ELF-1 (cell line): ENCODE data around the gene MAPT.
"Not testable (repeated sequence)": the region's sequence is repeated elsewhere in the genome, so short reads cannot be mapped to it uniquely, and the experiment has no call there.

ENCODE experiments used
- DNase-seq: peaks from one replicate; pipeline ENCODE4 v3.0.0-alpha.2; 2016; ENCODE audit warnings: low read depth, low spot score

Gene MAPT

DNA sequence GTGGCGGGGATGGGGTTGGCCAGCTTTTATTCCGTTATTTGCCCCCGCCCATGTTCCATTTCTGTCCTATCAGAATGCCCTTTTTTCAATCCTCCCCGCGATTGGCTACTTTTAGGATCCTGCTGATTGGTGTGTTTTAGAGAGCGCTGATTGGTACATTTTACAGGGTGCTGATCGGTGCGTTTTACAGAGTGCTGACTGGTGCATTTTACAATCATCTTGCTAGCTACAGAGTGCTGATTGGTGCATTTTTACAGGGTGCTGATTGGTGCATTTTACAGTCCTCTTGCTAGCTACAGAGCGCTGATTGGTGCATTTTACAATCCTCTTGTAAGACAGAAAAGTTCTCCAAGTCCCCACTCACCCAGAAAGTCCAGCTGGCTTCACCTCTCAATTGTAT, 32.2 kb upstream of the MAPT start:
- DNase-seq = not testable (repeated sequence)

DNA sequence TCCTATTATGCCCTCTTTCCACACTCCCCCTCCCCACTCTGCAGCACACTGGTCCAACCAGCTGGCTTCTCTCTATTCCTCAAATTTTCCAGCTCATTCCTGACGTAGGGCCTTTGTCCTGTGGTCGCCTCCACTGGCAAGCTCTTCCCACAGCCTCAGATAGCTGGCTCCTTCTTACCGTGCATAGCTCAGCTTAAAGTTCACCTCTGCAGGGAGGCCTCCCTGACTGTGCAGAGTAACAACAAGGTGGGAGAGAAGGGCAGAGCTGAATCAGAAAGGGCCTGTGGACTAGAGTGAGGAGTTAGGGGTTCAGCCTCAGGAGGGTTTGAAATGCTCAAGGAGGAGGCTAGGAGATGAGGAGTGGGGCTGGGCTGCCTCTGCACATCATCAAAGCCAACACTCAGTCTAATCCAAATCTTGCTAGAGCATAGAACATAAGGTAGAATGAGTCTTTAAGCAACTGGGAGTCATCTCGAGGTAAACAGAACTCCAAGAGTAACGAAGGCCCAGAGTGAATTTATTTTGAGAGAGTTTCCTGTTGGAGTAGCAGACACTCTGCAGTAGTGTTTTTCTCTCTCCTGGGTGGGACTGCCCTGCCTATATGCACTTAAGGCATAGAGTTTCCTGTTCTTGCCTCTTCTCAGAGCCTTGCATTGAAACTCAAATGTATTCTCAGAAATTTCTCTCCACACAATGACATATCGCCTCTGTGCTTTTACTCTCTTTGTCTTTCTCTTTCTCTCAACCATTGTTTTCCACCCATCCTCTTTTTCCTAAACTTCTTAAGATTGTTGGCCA, 30.3 kb upstream of the MAPT start:
- DNase-seq = no peak

- no peak for DNase-seq
These were observed 27.2 kb upstream of the MAPT start for GRCh38 chr17:45867171-45867570.

- DNase-seq = peak; percentile 19
These were observed 26.7 kb upstream of the MAPT start for GRCh38 chr17:45867702-45868101.

DNA sequence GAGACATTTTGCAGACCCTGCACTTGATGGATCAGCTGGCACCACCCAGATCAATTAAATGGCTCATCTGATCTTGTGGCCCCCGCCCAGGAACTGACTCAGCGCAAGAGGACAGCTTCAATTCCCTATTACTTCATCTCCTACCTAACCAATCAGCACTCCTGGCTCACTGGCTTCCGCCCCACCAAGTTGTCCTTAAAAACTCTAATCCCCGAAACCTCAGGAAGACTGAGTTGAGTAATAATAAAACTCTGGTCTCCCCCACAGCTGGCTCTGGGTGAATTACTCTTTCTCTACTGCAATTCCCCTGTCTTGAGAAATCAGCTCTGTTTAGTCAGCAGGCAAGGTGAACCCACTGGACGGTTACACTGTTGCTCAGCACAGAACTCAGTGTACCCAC, 26.1 kb upstream of the MAPT start:
- no peak for DNase-seq

- DNase-seq = peak; percentile 68
These were observed 24.5 kb upstream of the MAPT start for GRCh38 chr17:45869676-45870341.

GRCh38 chr17:45870342-45870974, 23.9 kb upstream of the MAPT start:
- DNase-seq = no peak

GRCh38 chr17:45871718-45872117, 22.6 kb upstream of the MAPT start:
- DNase-seq = no peak

DNA sequence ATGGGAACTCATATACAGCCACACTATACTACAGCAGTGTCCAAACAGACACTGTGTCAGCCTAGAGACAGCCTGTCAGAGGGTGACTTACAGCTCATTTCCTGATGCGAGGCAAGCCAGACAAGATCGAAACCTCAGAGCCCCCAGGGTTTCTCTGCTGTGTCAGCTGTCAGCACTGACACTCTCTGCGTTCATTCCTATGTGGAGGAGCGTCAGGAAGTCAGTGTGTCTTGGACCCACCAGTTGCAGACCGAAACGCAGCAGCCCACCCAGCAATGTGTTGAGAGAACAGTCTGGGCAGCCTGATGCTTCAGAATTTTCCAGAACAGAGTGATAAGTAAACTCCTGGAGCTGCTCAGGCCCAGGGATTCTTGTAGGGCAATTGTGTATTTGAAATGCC, 20.6 kb upstream of the MAPT start:
- DNase-seq = peak; percentile 63

DNA sequence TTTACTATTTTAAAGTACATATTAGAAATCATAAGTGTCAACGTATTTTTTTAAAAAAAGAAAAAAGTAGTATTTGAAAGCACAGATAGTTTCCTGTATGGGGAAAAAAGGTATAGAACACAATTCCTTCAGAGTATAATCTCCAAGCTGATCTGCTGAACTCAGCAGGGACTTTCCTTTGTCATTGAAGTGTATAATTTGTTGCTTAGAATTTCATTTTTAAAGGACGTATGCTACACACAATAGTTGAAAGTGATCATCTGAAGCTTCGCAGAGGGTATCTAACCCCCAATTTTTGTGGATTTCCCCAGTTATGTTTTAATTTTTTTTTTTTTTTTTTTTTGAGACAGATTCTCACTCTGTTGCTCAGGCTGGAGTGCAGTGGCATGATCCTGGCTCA, 20.2 kb upstream of the MAPT start:
- no peak for DNase-seq

- DNase-seq = no peak
These were observed 17.8 kb upstream of the MAPT start for GRCh38 chr17:45876539-45876938.

- no peak for DNase-seq
These were observed 16.9 kb upstream of the MAPT start for GRCh38 chr17:45877467-45877866.

- no peak for DNase-seq
These were observed 11.3 kb upstream of the MAPT start for GRCh38 chr17:45883063-45883462.

DNA sequence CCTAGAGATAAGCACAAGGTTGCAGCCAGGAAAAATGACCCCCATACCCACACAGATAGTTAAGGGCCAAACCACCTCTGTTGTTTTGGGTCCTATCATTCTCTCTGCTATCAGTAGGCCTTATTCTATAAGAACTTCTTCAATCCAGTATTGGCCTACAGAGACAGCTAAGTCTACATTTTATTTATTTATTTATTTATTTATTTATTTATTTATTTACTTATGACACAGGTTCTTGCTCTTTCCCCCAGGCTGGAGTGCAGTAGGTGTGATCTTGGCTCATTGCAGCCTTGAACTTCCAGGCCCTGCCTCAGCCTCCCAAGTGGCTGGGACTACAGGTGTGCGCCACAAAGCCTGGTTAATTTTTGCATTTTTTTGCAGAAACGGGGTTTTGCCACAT, 7.5 kb upstream of the MAPT start:
- DNase-seq = no peak

DNA sequence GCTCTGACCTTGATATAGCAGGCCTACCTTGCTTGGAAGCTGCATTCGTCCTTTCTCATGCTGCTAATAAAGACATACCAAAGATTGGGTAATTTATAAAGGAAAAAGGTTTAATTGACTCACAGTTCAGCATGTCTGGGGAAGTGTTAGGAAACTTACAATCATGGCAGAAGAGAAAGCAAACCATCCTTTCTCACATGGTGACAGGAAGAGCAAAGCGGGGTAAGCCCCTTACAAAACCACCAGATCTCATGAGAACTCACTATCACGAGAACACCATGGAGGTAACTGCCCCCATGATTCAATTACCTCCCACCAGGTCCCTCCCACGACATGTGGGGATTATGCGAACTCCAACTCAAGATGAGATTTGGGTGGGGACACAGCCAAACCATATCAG, 6.0 kb upstream of the MAPT start:
- DNase-seq = no peak

GRCh38 chr17:45889579-45889978, 4.8 kb upstream of the MAPT start:
- no peak for DNase-seq

GRCh38 chr17:45893725-45894021, 681 bp upstream of the MAPT start:
- no peak for DNase-seq

GRCh38 chr17:45895304-45895968, 1.1 kb downstream of the MAPT start:
- DNase-seq = peak; percentile 15

- peak; percentile 5 for DNase-seq
These were observed 1.8 kb downstream of the MAPT start for GRCh38 chr17:45895969-45896785.

DNA sequence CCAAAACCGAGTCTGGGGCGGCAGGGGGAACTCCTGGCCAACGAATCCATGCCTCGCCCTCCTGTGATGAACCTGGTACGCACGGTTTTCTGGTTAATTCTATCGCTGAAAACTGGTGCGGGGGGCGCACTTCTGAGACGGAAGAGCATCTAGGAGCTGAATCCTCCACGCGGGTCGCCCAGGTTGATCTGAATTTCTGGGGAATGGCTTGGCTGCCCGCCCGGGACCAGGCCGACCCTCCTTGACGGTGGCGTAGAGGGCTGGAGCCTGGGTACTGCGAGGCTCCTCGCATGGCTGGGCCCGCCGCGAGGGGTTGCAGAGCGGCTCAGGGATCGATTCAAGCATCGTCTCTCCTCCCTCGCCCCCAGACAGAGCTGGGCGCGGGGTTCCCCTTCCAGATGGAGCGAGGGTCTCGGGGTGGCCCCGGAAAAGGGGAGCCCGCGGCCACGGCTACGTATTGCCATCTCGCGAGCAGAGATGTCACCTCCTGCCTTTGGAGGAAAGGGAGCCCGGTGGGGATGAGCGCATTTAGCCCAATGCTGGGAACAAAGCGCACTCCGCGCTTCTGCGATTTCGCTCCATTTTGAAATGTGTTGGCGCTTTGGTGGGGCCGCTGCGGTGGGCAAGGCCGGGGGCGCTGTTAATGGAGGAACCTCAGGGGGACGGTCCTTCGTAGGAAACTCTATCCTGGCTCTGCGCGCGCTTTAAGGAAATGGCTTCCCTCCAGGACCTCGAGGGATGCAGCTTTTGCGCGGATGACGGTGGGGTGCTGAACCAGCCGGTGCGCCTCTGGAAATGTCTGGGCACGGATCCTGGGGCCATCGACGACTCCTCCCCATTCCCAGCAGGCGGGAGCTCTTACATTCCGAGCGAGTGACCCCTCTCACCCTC, 2.7 kb downstream of the MAPT start:
- DNase-seq = peak; percentile 28

DNA sequence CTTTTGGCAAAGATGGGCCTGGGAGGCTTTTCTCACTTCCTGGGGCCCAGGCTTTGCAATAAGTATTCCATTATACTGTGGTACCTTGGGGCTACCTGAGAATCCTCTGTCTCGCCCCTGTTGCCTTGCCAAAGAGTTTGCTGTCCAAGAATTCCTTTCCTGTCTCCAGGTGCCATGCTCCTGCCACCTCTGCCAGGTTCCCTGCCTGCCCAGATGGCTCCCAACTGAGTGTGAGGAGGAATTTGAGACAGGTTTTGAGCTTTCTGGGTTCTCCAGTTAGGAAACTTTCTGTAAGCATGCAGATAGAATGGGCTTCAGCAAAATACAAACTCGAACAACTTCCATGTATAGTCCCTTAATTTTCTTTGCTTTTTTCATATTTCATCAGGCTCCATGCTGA, 5.8 kb downstream of the MAPT start:
- no peak for DNase-seq
